ENCODE measurements around the gene GBP3. TPM values are rescaled to one million over a fixed set of nuclear protein-coding genes. Genes with fewer than 3 reads are reported as not detected.
"Not testable (repeated sequence)": the region's sequence is repeated elsewhere in the genome, so short reads cannot be mapped to it uniquely, and the experiment has no call there.

GBP3 gene
- total RNA-seq, 6 donors from 2014 or later: 17.9 to 47.1 (median 28.0) TPM

DNA sequence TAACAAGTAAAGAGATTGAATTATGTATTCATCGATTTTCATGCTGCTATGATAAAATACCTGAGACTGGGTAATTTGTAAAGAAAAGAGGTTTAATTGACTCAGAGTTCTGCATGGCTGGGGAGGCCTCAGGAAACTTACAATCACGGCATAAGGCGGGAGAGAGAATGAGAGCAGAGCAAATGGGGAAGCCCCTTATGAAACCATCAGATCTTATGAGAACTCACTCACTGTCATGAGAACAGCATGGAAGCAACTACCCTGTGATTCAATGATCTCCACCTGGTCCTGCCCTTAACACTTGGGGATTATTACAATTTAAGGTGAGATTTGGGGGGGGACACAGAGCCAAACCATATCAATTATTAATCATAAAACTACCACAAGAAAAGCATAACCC lies 3.3 kb upstream of the GBP3 start:
- TF ChIP-seq CTCF (IDR thresholded peaks at IDR 0.05): no peak
- TF ChIP-seq EP300 (IDR thresholded peaks at IDR 0.05): no peak
- no peak for TF ChIP-seq POLR2A (IDR thresholded peaks at IDR 0.05)
- TF ChIP-seq POLR2AphosphoS5 (IDR thresholded peaks at IDR 0.05): no peak
- no peak overlapping the region for H3K27ac ChIP-seq
- 90 to 92% methylated on average over 3 of the region's 3 CpGs for WGBS, 2 donors

GRCh38 chr1:89023026-89023425 lies 360 bp upstream of the GBP3 start:
- Histone ChIP-seq H3K27ac (peak overlapping the region; percentile 84 to 90 (median 89)), H3K9me3 (no peaks in the 10 kb centered on the region), H3K4me3 (peak overlapping the region in 3 of 4 donors; percentile 46 to 66 (median 66)), H3K27me3 (no peaks in the 10 kb centered on the region), H3K4me1 (peaks cover 12 to 27% (median 22%) of the 10 kb centered on the region in 4 donors), H3K36me3 (peaks cover 0 to 18% (median 5%) of the 10 kb centered on the region in 4 donors)
- ATAC-seq (ENCODE audit: low FRiP score in 2 of 2) (no peak), DNase-seq (no peak)
- TF ChIP-seq EP300 (IDR thresholded peaks at IDR 0.05): no peak

More for the DNA sequence above, 3.3 kb upstream of the GBP3 start:
- DNase-seq: no peak
- Histone ChIP-seq H3K4me1 (peaks cover 6 to 12% (median 11%) of the 10 kb centered on the region in 4 donors), H3K4me3 (no peak overlapping the region), H3K9me3 (peaks cover 0 to 4% (median 0%) of the 10 kb centered on the region in 4 donors), H3K27me3 (no peaks in the 10 kb centered on the region), H3K36me3 (no peaks in the 10 kb centered on the region)
- no peak for ATAC-seq (ENCODE audit: low FRiP score in 2 of 2)

DNA sequence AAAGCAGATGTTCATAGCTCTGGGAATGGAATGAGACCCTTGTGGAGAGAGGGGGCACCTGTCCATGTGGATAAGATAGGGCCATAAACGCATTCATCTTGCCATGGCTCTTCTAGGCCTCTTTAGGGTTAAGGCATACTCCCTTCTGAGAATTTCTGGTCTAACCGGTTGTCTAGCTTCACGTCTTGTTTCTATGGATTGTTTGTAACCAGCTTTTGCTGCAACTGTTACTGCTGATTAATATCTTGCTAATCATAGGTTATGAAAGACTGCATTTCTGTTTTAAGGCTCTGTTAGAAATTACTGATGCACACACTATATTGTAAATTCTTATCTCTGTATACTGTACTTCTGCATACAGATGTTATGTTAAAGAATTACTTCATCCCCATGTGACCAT lies 4.3 kb downstream of the GBP3 start:
- ATAC-seq (ENCODE audit: low FRiP score in 2 of 2); H3K27ac ChIP-seq; DNase-seq; H3K4me3 ChIP-seq; H3K27me3 ChIP-seq; H3K9me3 ChIP-seq: not testable (repeated sequence)
- 59 to 65% methylated on average over 3 of the region's 3 CpGs for WGBS, 2 donors
- Histone ChIP-seq H3K36me3 (peaks cover 2 to 55% (median 32%) of the 10 kb centered on the region in 4 donors), H3K4me1 (peaks cover 12 to 32% (median 23%) of the 10 kb centered on the region in 4 donors)

DNA sequence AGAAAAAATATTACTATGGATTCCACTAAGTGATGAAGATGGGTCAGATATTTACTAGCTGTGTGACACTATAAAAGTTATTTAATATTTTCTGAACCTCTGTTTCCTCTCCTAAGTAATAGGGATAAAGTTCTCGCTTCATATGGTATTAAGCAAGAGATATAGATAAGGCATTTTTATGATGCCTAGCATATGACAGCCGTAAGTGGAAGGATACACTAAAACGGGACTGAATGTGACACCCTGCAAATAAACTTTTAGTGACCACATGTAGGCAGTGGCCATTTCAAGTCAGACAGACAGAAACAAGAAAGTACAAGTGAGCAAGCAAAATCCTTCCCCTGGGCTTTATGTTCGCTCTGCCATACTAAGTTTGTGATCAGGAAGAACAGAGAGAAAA lies 14.2 kb downstream of the GBP3 start:
- H3K4me1 ChIP-seq: no peaks in the 10 kb centered on the region
- no peak overlapping the region for H3K4me3 ChIP-seq
- TF ChIP-seq POLR2AphosphoS5 (IDR thresholded peaks at IDR 0.05) (no peak), CTCF (IDR thresholded peaks at IDR 0.05) (no peak), POLR2A (IDR thresholded peaks at IDR 0.05) (no peak), EP300 (IDR thresholded peaks at IDR 0.05) (no peak)
- DNase-seq (no peak), ATAC-seq (ENCODE audit: low FRiP score in 2 of 2) (no peak)
- no peaks in the 10 kb centered on the region for H3K27me3 ChIP-seq
- no peaks in the 10 kb centered on the region for H3K9me3 ChIP-seq
- WGBS, 2 donors: 88 to 92% methylated on average over 4 of the region's 4 CpGs
- no peak overlapping the region for H3K27ac ChIP-seq
- peaks cover 13 to 90% (median 65%) of the 10 kb centered on the region in 4 donors for H3K36me3 ChIP-seq

- no peaks in the 10 kb centered on the region for H3K4me1 ChIP-seq
- no peak overlapping the region for H3K27ac ChIP-seq
- TF ChIP-seq EP300 (IDR thresholded peaks at IDR 0.05) (no peak), POLR2A (IDR thresholded peaks at IDR 0.05) (no peak), POLR2AphosphoS5 (IDR thresholded peaks at IDR 0.05) (no peak), CTCF (IDR thresholded peaks at IDR 0.05) (no peak)
- H3K4me3 ChIP-seq: no peak overlapping the region
- H3K9me3 ChIP-seq: no peaks in the 10 kb centered on the region
- WGBS, 2 donors: 94% methylated on average over 7 to 9 of the region's 9 CpGs
- DNase-seq (no peak), ATAC-seq (ENCODE audit: low FRiP score in 2 of 2) (no peak)
- H3K36me3 ChIP-seq: peaks cover 4 to 65% (median 43%) of the 10 kb centered on the region in 4 donors
- no peaks in the 10 kb centered on the region for H3K27me3 ChIP-seq
Measured at GRCh38 chr1:89005286-89006151, 17.1 kb downstream of the GBP3 start.

GRCh38 chr1:89002176-89002575 lies 20.5 kb downstream of the GBP3 start:
- not testable (repeated sequence) for H3K4me3 ChIP-seq; H3K9me3 ChIP-seq; ATAC-seq (ENCODE audit: low FRiP score in 2 of 2); H3K27me3 ChIP-seq; DNase-seq; H3K27ac ChIP-seq; H3K4me1 ChIP-seq
- H3K36me3 ChIP-seq: peaks cover 0 to 31% (median 17%) of the 10 kb centered on the region in 4 donors
